ENCODE results near the gene RNF175.

RNF175 gene

DNA sequence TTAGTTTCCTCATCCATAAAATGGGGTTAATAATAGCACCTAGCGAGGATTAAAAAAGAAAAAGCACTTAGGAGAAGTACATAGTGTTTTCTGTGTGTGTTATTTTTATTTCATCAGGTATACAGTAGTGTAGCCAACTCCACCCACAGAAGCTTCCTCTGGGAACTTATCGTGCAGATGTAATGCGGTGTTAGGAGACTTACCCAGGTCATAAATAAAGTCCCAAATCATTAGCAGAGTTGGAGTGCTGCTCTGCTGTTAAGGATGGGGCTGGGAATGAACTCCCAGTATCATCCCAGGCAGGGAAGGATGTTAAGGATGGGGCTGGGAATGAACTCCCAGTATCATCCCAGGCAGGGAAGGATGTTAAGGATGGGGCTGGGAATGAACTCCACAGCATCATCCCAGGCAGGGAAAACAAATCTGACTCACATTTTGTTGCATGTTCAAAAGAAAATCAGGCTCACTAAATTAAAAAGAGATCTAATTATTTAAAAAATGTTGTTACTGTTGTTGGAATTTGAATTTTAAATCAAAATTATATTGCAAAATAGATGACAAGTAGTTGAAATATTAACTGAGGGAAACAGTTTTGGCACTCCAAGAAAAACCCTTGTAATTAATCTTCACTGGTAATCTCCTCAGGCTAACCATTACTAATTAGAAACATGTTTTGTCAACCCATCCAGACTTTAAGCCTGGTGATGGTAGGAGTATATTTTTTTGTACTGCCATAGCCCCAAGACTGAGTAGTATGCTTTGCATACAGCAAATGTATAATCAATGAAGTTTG lies 39.3 kb upstream of the RNF175 start:
- H3K4me3 ChIP-seq (ENCODE audit: low read depth, low read length), result no peak overlapping the region
- DNase-seq (ENCODE audit: low read depth), result no peak
- TF ChIP-seq, protein P1, sequence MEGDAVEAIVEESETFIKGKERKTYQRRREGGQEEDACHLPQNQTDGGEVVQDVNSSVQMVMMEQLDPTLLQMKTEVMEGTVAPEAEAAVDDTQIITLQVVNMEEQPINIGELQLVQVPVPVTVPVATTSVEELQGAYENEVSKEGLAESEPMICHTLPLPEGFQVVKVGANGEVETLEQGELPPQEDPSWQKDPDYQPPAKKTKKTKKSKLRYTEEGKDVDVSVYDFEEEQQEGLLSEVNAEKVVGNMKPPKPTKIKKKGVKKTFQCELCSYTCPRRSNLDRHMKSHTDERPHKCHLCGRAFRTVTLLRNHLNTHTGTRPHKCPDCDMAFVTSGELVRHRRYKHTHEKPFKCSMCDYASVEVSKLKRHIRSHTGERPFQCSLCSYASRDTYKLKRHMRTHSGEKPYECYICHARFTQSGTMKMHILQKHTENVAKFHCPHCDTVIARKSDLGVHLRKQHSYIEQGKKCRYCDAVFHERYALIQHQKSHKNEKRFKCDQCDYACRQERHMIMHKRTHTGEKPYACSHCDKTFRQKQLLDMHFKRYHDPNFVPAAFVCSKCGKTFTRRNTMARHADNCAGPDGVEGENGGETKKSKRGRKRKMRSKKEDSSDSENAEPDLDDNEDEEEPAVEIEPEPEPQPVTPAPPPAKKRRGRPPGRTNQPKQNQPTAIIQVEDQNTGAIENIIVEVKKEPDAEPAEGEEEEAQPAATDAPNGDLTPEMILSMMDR (IDR thresholded peaks at IDR 0.05; ENCODE audit: insufficient read depth, low read depth, low read length, missing control alignments), result no peak

DNA sequence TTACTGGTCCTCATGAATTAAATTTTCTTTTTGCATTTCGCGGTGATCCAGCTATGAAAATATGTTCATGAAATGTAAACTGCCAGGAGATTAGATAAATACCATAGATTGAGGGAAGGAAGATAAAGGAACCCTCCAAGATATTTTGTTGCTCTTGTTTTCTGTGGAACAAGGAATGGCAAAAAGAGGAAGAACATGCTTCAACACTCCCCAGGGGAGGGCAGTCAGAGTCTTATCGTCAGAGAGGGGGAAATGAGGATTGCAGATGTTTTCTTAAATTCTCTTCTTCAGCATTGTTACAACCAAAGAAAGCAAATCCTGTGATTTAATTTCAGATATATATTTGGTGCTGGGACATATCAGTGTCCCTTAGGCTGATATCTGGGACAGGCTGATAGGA lies 38.6 kb upstream of the RNF175 start:
- TF ChIP-seq, protein P1 (IDR thresholded peaks at IDR 0.05; ENCODE audit: insufficient read depth, low read depth, low read length, missing control alignments), result no peak
- no peak overlapping the region for H3K4me3 ChIP-seq (ENCODE audit: low read depth, low read length)
- DNase-seq (ENCODE audit: low read depth), result no peak

DNA sequence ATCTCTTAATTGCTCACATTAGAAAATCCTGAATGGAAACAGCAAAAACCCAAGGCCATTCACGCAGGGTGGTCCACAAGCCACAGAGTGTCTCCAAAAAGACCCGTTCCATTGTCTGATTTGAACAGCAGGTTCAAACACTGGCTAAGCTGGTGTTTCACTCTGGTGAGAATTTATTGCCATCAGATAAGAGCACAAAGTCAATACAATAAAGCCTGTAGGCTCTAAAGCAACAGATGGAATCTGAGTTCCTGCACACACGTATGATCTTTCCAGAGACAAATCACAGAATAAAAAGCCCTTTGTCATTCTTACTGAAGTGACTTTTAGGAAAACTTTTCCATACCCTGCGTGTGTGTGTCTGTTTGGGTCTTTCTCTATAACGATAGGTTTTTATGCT lies 34.2 kb upstream of the RNF175 start:
- no peak for DNase-seq (ENCODE audit: low read depth)
- TF ChIP-seq, protein P1 (IDR thresholded peaks at IDR 0.05; ENCODE audit: insufficient read depth, low read depth, low read length, missing control alignments), result no peak
- no peak overlapping the region for H3K4me3 ChIP-seq (ENCODE audit: low read depth, low read length)

DNA sequence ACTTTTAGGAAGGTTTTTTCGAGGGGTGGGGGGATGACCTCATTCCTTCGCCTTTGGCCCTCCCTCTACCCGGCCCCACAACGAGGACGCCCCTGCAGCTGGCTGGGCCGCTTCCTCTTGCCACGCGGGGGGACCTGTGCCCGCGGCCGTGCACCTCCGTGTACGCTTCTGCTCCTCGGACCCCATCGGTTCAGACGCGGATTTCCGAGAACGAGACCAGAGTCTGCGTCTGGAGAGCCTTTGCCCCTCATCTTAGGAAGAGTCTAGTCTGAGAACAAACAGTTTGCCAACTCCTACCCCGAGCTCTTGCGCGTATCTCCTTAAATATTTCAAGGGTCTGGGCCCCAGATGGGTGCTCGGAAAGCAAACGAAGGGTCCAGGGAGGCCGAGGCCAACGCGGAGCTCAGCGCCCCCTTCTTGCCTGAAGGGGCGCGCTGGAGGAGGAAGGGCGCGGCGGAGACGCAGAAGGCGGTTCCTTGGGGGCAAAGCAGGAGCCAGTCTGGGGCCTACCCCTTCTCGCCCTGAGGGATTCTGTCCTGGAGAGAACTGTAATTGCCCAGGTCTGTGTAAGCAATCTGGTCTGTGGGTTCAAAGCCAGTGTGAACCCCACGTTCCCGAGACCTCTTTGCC lies 32.9 kb upstream of the RNF175 start:
- no peak overlapping the region for H3K4me3 ChIP-seq (ENCODE audit: low read depth, low read length)
- TF ChIP-seq, protein P1 (IDR thresholded peaks at IDR 0.05; ENCODE audit: insufficient read depth, low read depth, low read length, missing control alignments), result no peak
- no peak for DNase-seq (ENCODE audit: low read depth)

DNA sequence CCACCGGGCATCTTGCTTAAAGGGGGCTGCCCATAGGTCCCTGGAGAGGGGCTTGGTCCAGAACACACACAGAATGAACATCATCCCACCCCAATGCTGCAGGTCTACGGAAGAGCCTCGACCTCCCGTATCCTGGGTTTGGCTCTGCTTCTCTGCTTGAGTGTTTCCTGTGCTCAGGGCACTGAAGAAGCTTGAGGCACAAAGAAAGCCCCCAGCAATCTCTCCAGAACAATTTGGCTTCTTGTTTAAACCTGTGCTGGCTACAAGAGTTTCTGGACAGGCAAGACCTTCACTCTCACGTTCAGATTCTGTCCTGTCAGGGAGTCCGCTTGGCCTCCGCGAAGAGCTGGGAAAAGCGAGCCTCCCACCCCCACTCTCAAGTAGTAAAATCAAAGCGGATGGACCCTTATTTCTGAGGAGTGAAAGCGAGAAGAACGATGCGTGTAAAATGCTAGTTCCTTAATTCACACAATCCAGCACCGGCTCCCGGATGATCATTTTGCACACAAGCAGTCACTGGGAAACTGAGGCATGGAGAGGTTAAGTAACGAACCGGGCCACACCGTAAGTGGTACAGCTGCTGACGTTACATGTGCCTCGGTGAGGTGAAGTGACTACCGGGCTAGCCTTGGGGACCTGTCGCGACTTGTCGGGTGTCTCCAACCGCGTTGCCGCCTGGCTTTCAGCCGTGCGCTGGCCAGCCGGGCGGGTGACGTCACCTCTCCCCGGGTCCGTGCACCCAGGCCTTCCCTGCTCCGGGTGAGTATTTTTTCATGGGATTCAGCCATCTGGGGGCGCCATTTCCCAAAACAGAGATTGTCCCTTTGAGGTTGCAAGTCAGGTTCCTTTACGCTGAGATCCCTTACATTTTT lies 32.2 kb upstream of the RNF175 start:
- DNase-seq (ENCODE audit: low read depth), result no peak
- no peak overlapping the region for H3K4me3 ChIP-seq (ENCODE audit: low read depth, low read length)
- TF ChIP-seq, protein P1 (IDR thresholded peaks at IDR 0.05; ENCODE audit: insufficient read depth, low read depth, low read length, missing control alignments), result no peak

DNA sequence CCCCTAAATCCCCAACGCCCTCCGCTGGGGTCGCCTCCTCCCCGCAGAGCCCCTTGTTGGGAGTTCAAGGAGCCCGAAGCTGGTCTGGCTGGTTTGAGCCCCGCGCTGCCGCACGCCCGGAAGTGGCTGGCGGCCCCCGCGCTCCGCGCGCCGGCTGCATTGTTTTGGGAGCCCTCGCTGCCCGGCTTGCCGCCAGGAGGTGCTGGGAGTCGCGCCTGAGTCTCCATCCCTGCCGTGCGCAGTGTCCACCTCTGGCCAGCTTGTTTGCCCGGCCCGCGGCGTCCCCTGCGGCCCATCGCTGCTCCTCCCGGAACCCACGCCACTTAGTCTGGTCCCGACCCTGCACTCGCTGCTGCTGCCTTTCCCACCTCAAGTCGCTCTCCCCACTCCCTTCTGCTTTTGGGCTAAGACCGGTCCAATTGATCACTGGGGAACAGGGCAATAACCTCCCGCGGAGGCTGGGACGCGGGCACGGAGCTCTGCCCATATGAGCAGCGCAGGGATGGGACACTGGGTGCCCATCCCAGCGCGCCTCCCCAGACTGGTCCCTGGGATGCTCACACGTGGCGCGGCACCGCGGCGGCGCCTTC lies 31.2 kb upstream of the RNF175 start:
- no peak for DNase-seq (ENCODE audit: low read depth)
- TF ChIP-seq, protein P1 (IDR thresholded peaks at IDR 0.05; ENCODE audit: insufficient read depth, low read depth, low read length, missing control alignments), result no peak
- H3K4me3 ChIP-seq (ENCODE audit: low read depth, low read length), result no peak overlapping the region
